ENCODE results near the gene PDE4D.
"Not testable (repeated sequence)": the region's sequence is repeated elsewhere in the genome, so short reads cannot be mapped to it uniquely, and the experiment has no call there.

PDE4D gene

GRCh38 chr5:59600998-59601397 lies 292.5 kb downstream of the PDE4D start:
- no peak for DNase-seq

- DNase-seq: no peak
Observed at GRCh38 chr5:59600153-59600552, 293.4 kb downstream of the PDE4D start.

- no peak for DNase-seq
Observed at GRCh38 chr5:59599729-59600128, 293.8 kb downstream of the PDE4D start.

- DNase-seq: no peak
Observed at GRCh38 chr5:59598547-59598874, 295.0 kb downstream of the PDE4D start.

GRCh38 chr5:59597690-59598546 lies 295.6 kb downstream of the PDE4D start:
- no peak for DNase-seq

GRCh38 chr5:59596586-59597350 lies 296.8 kb downstream of the PDE4D start:
- DNase-seq: no peak

GRCh38 chr5:59594118-59594517 lies 299.4 kb downstream of the PDE4D start:
- DNase-seq: not testable (repeated sequence)

- DNase-seq: no peak
Observed at GRCh38 chr5:59593439-59594007, 300.0 kb downstream of the PDE4D start.

- no peak for DNase-seq
Observed at GRCh38 chr5:59592101-59592500, 301.4 kb downstream of the PDE4D start.

GRCh38 chr5:59591162-59591561 lies 302.4 kb downstream of the PDE4D start:
- no peak for DNase-seq

GRCh38 chr5:59588922-59589321 lies 304.6 kb downstream of the PDE4D start:
- no peak for DNase-seq

- DNase-seq: no peak
Observed at GRCh38 chr5:59587489-59588337, 305.8 kb downstream of the PDE4D start.

GRCh38 chr5:59586841-59587240 lies 306.7 kb downstream of the PDE4D start:
- DNase-seq: no peak

- no peak for DNase-seq
Observed at GRCh38 chr5:59584858-59585846, 308.4 kb downstream of the PDE4D start.

GRCh38 chr5:59583810-59584562 lies 309.5 kb downstream of the PDE4D start:
- no peak for DNase-seq

GRCh38 chr5:59583151-59583809 lies 310.2 kb downstream of the PDE4D start:
- no peak for DNase-seq

GRCh38 chr5:59582746-59583145 lies 310.8 kb downstream of the PDE4D start:
- DNase-seq: no peak

- no peak for DNase-seq
Observed at GRCh38 chr5:59579824-59580167, 313.7 kb downstream of the PDE4D start.

GRCh38 chr5:59579101-59579823 lies 314.3 kb downstream of the PDE4D start:
- no peak for DNase-seq

GRCh38 chr5:59577485-59577884 lies 316.0 kb downstream of the PDE4D start:
- DNase-seq: no peak

Data from T-helper 9 cell (primary cell).